HG03097 (cell line): ENCODE measurements around the gene FAM234B.

Source experiments
- ATAC-seq: cut with Tn5 transposase; IDR thresholded peaks from one replicate; pipeline ENCODE4 v1.9.1; 2021; ENCODE audit not compliant: unreplicated experiment, low FRiP score

Gene FAM234B

DNA sequence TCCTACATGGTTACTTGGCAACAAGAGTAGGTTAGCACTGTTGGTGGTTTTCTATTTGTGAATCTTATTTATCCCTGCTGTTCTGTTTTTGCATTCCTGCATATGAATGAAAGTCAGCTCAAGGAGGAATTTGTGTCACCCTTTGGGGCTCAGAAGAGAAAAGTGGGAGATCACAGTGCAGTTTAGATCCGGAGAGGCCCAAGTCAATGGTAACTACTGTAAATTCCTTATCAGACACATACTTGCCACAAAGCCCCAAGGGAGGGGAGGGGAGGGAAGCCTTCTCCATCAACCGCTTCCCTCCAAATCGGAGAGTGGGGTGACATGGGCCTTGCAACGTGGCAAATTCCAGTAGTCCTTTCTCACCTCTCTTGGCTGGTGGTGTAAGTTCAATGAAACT lies 44.3 kb downstream of the FAM234B start:
- no peak for ATAC-seq

DNA sequence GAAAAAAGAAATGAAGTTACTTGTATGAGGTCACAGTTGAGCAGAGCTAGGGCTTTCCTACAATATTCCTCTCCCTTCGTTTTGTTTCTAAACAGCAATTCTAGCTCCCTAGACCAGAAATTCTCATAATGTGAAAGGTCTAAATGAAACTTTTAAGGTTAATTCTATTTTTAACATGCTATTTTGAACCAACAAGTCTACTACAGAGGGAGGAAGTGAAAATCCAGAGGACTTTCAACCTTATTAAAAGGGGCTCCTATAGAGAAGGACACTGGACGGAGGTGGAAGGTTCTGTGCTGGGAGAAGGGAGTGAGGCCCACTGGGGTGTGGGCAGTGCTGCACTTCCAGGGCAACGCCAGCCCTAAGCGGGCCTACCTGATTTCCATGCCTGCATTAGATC lies 45.9 kb downstream of the FAM234B start:
- no peak for ATAC-seq

DNA sequence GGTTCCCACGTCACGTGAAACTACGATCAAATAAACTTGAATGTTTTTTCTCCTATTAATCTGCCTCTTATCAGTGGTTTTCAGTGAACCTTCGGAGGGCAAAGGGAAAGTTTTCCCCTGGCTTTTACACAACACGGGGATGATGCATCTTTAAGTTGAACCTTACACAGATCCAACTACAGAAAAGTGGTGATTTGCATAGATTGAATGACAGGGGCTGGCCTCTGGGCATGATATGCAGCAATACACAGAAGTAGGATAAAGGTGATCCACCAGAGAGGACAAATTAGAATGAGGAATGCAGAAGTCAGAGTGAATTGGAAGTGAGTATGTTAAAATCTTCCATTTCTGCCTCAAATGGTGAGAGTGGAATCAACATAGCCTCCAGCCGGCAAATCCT lies 47.7 kb downstream of the FAM234B start:
- ATAC-seq: no peak

DNA sequence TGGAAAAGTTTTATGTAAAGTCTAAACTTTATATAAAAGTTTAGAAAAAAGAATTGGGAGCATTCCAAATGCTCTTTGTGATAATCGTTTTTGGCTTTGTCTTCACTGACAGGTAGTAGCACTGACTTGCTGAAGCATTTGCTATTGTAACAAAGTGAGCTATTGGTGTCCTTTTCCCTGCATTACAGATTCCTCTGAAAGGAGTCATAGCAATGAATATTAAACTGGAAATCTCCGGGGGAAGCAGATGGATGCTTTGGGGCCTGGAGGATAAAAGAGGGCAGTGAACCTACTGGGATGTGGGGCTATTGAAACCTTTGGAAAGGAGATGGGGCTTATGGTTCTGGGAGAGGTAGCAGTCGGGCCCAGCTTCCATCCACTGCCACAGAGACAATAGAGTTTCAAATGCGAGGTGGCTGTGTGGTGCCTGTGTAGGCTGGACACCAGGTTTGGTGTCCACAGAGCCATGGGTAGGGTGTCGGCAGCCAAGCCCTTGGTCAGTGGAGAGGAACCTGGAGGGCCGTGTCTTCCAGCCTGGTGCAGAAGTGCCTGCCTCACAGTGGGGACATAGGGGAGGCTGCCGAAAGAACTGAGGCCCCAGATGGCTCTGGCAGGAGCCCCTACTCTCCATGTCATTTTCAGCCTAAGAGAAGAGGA lies 49.1 kb downstream of the FAM234B start:
- no peak for ATAC-seq

DNA sequence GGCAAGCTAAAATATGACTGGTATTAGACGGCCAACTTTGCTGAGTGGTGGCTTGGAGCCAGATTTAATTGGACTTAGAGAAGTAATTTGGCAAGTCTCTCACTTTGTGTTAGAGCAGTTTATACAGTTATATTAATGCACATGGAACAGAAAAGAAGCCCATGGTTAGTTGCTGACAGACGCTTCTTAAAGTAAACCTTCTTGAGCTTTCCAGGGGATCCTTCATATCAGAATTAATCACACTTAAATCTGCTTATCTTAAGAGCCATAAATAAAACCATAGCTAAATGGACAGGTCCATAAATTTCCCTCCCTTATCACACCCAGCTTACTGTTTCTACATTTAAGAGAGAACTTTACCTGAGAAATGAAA lies 49.7 kb downstream of the FAM234B start:
- no peak for ATAC-seq

DNA sequence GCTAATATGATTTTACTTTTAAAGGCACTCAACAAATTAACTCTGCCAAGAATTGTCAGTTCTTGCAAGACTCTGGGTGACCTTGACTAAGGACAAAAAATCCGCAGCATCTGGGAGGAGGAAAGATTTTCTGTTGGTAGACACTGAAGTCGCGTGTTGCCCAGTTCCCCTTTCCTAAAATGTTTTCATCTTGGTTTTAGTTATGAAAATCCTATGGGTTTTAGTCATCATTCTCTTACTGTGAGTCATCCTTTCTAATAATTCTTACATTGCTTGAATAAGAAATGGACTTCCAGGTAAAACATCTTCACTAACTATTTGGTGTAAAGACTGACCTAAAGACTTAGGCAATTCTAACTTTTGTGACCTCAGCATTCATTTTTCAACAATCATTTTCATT lies 50.2 kb downstream of the FAM234B start:
- peak; percentile 51 for ATAC-seq

DNA sequence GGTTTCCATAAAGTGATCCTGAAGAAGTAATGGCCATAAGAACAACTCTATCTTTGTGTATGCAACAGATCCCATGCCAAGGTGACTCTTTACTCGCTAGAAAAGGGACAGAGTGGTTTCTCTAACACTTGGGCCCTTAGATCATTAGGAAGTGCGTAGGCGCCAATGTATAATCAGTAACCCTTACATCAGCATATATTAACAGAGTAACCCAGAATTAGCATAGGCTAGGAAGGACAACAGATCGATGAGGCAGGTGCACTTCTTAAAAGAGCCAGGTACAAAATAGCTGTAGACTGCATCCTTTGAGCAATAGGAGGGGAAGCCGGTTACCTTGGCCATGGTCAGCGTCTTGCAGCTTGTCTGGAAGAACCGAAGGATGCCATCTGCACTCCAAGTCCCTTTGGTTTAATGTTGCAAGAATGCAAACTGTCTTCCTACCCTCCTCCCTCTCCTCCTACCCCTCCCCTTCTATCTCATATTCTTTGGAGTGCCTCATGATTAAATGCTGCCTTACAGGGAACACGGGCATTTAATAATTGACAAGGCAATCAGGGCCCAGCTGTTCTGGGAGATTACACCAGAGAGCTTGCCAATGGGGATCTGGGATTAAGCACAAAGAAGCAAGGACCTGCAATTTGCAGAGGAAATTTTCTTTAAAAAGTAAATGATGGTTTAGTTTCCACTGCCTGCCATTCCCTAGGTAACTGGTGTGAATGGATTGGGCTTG lies 51.2 kb downstream of the FAM234B start:
- ATAC-seq: no peak

DNA sequence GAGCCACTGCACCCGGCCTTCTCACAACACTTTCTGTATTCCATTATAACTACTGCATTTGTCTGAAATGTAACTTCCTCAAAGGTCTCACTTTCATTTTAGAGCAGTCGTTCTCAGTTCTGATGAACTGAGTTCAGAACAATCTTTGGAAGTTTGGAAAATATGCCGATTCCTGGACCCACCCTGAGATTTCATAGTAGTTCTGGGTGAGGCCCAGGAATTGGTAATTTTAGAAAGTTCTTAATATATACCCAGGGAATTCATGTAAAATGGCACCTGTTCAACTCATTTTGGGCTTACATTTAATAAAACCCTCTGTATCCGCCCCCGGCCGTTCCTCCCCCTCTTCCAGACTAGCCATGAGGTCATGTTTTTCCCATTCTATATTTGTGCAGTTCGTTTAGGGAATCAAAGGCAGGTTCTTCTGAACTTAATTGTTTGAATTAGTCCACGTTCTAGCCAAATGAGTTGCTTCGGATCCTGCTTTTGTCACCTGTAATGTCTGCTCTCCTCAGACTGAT lies 53.4 kb downstream of the FAM234B start:
- ATAC-seq: no peak

DNA sequence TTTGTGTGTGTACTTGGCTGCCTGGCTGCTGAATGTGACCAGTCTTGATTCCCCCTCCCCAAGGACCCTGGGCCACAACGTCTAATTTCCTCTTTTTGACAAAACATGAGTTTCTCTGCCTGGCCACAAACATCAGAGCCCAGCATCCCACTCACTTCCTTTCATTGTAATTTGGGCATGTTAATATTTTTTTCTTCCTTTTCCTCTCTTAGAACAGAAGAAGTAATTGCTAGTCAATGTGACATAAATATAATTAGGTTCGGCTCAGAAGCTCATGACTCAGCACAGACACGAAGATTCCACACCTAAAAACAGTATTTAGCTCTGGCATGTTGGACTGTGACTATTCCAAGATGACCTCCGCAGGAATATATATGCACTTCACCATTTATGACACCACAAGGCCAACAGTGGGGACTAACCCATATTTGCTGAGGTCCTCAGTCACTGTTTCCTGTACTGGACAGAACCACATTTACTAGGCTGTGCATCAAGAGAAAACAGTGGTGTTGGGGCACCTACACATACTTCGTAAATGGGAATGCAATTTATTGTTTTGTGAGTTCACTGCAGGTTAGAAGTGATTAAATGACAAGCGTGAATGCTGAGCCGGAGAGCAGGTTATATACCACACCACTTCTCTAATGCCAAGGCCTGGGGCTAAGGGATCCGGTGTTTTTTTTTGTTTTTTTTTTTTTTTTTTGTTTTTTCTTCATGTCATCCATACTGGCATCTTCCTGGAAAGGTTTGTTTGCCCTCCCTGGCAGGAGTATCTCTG lies 55.1 kb downstream of the FAM234B start:
- no peak for ATAC-seq

DNA sequence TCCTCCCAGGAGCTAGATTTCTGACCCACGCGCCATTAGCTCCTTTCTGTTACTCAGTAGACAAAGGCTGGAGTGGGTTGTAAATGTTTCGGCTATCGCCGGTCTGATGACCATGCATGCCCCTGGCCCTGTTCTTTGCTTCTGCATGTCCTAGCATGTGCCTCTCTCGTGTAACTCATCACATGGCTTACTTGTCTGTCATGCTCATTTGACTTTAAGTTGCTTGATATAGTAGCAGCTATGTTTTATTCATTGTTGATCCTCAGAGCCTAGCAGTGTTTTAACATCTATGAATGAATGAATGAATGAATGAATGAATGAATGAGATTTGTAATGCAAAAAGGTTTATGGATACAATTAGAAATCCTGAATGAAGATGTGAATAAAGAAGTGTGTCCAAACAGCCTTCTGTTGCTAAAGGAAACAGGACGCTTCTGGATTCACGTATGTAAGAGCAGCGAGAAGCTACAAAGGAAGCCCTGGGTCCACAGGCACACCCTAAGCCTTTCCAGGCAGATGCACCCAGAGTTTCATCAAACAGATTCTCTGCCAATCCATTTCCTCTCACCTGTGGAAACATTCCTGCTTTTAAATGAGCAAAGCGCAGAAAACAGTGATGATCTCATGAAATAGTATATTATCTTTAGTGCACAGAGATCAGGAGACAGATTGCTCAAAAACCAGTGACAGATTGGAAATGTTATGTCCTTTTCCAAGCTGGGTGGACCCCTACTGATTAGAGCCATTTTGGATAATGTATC lies 55.8 kb downstream of the FAM234B start:
- no peak for ATAC-seq

DNA sequence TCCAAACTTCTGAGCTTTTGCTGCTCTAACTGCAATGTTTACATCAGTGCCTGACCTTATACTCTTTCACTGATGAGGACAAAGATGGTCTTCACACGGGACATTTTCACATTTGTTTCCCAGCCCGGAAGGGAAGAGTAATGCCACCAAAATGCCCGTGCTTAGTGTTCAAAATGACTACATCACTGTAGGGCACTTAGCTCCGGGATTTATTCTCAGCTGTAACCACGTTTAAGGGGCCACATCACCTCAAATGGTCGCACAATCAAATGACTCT lies 56.4 kb downstream of the FAM234B start:
- ATAC-seq: no peak

DNA sequence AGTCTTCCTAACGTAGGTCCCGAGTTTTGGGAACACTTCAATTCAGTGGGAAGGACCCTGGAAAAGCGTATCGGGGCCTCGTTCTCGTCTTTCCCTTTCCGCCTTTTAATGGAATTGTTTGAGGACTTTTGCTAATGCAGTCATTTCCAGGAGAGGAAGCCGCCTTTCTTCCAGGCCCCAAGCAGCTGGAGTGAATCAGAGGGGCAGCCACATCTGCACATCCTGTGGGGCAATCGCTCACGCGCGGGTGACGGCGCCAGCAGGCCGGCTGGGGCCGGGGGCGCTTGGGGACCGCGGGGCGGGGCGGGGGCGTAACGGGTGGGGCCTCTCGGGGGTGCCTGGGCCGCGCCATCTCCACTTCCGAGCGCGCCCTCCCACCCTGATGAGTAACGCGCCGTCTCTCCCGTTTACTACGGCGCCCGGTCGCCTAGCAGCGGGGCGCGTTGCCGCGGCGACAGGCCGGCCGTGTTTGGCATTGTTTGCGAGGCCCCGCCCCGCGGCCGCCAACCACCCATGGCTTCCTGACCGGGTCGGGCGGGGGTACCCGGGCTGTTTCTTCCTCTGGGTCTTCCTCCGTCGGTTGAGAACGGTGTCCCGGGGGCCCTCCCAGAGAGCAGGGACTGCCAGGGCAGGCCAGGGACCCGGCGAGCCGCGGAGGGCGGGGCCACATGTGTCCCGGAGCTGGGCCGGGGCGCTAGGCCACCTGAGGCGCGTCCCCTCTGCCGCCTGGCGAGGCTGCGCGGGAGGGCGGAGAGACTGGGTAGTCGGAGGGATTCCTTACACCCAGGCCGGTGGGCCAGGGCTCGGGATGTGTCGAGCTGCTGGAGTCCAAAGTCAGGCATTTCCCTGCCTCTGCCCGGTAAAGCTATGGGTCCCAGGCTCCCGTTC lies 56.9 kb downstream of the FAM234B start:
- peak; percentile 79 for ATAC-seq

DNA sequence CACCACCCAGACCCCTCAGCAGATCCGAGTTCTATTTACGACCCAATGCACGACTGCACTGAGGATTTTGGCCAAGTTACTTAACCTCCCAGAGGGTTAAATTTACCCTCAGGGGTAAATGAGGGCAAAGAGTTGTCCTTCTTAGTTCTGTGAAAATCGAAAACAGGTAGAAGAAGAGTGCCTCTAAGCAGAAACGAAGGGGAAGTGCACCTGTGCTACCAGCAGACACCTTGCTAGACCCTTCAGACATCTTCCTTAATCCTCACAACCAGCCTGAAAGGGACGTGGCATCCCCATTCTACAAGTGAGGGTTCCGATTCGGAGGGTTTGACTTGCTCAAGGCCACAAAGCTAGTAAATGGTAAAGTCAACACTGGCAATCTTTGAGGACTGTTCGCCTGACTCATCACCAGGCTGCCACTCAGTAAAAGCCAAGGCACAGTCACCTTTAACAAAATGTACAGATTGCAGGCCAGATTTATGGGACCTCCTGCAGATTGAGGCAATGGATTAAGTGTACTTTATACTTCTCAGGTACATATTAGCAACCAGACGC lies 57.7 kb downstream of the FAM234B start:
- no peak for ATAC-seq

DNA sequence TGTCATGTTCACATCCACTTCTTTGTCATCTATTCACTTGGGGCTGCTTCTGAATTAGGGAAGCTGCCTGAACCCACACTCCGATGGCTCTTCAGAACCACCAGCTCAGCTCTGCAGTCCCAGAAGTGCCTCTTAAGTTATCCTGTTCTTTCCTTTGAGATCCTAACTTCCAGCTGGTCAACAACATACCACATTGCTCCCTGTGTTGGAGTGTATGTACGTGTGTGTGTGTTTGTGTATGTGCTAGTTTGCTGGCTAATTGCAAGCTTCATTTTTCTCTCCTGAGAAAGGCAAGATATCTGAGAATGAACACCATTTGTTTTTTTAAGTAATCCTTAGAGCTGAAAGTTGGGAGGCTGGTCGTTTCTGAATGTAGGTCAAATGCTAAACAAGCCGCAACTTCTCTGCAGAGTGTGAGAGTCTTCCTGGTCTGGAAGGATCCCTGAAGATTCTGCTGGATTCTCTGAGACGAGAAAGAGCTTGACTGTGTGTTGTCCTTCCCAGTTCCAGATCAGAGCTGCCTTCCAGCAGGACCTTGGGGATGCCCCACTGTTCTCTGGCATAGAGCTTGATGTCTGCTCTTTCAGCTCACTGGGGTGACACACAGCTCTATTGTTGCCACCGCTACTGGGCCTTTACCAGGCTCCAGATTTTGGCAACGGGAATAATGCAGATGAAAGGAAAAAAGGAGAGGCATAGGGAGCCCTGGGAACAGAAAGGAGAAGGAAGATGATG lies 58.4 kb downstream of the FAM234B start:
- no peak for ATAC-seq

DNA sequence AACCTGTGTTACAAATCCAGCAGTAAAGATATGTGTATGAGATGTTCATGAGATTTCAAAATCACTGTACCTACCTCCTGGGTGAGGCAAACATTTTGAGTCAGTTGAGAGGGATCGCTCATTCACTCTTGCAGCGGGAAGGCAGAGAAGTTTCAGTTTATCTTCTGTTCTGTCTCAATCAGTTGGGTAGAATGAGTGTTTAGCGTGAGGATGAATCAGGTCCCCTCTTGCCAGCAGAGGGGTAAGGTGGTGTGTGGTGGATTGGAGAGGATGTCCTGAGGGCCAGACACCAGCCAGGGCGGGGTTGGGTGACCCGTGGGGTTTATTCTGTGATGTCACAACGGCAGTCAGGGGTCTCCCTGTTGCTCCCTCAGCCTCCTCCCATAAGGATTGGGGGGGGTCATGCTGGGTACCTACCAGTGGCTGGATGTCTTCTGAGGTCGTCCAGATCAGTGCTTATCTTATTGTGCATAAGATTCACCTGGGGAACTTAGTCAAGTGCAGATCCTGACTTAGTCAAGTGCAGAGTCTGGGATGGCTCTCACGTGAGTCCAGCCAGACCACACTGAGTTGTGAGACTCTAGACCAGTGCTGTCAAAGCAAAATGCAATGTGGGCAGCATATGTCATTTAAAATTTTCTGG lies 59.3 kb downstream of the FAM234B start, which contains the start of gene GSG1:
TSS of gene GSG1 (minus strand) at position 277 of the 643 bp plus-strand sequence. CDS start at position 122, 155 bp downstream.
- no peak for ATAC-seq

DNA sequence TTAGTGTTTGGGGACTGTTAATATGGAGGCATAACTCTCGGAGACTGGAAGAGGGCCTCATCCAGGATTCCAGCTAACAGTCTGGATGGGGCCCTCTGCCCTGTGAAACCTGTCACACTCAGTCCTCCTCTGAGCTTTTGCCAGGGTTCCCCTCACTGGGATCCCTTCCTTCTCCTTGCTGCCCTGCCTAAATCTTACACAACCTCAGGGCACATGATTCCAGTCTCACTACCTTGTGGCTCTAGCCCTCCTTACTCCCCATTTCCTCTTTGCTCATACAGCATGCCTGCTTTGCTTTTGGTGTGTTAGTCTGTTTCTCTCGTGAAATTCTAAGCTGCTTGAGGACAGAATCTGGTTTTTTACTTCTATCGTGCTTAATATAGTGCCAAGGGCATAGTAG lies 60.2 kb downstream of the FAM234B start:
- no peak for ATAC-seq

DNA sequence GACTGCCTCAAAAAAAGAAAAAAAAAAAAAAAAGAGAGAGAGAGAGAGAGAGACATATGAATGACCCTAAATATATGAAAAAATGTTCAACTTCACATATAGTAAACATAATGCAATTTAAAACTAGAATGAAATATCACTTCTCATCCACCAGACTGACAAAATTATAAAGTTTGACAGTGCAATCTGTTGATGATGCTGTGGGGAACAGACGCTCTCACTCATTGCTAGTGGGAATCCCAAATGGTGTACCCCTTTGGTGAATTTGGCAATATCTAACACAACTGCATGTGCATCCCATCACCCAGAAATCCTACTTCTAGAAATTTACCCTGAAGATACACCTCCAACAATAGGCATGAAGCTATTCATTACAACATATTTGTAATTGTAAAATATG lies 61.6 kb downstream of the FAM234B start:
- ATAC-seq: no peak

DNA sequence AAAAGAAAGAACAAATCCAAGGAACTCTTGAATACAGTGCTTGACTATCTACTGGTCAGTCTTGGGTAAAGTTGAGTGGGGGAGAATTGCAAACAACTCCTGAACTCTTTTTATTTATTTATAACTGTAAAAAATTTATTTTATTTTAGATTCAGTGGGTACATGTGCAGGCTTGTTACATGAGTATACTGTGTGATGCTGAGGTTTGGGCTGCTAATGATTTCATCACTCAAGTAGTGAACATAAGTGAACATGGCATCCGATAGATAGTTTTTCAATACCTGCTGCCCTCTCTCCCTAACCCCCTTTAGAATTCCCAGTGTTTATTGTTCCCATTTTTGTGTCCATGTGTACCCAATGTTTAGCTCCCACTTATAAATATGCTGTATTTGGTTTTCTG lies 62.5 kb downstream of the FAM234B start:
- ATAC-seq: no peak
